GM18505 (cell line): ENCODE results near the gene PLEKHN1.
"Not testable (repeated sequence)": the region's sequence is repeated elsewhere in the genome, so short reads cannot be mapped to it uniquely, and the experiment has no call there.

Experiments used
- ATAC-seq: cut with Tn5 transposase; IDR thresholded peaks from one replicate; pipeline ENCODE4 v1.9.1; 2021; ENCODE audit not compliant: unreplicated experiment
- POLR2A ChIP-seq: IDR thresholded peaks from 4 replicates; pipeline ENCODE4 v1.6.1; 2011; ENCODE audit warnings: borderline replicate concordance; ENCODE audit not compliant: insufficient read depth, insufficient read length; ENCODE audit errors: extremely low read depth

PLEKHN1 gene

DNA sequence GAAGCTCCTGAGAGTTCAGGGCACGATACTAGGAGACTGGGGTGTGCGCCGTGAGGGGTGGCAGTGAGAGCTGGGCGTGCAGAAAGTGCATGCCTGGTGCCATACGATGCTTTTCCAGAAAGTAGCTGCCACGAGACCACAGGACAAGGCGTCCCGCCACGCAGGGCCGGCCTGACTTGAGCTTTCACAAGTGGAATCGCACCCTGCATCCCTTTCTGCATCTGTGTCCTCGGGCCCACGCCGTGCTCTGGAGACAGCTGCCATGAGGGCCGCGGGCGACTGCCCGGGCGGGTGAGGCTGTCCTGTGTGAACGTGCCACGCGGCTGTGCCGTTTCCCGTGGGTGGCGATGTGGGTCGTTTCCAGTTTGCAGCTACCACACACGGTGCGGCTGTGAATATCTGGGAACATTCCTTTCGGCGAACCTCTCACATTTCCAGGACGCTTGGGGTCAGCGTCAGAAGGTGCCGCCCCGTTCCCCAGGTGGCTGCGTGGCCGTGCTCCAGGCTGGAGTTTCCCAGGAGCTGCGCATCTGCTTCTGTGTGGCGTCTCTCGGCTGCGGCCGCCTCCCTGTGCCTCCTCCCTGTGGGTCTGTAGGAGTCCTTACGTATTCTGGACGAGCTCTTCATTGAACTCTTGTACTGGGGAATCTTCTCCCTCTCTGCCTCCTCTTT, 16.6 kb downstream of the PLEKHN1 start:
- no peak for ATAC-seq
- no peak for TF ChIP-seq POLR2A

DNA sequence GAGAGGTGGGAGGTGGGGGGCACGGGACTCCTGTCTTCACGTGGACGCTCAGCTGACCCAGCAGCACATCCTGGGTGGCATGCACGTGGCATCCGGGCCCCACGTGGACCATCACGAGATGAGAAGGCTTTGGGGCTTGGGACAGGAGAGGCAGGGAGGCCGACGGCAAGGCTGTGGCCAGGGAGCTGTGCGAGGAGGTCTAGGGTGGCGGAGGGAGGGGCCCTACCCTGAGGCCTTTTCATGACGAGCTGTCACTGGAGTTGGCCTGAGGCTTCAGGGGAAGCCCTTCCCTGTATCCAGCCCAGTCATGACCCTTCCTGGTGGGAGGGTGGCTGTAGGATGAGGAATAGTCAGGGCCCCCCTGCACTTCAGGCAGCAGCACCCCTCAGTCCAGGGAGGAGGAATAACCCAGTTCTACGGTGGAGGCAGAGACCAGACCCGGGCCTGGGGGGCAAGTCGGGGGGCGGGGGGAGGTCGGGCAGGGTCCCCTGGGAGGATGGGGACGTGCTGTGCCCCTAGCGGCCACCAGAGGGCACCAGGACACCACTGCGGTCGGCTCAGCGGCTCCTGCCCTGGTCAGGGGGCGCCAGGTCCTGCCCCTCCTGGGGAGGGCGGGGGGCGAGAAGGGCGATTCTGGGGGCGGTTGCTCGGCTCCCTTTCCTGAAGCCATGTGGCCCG, 17.7 kb downstream of the PLEKHN1 start:
- ATAC-seq, result no peak
- TF ChIP-seq POLR2A, result no peak

GRCh38 chr1:984476-984814, 18.2 kb downstream of the PLEKHN1 start:
- no peak for TF ChIP-seq POLR2A
- ATAC-seq, result no peak

GRCh38 chr1:985126-985525, 18.8 kb downstream of the PLEKHN1 start:
- ATAC-seq, result no peak
- TF ChIP-seq POLR2A, result no peak

- ATAC-seq, result not testable (repeated sequence)
Observed at GRCh38 chr1:988061-988460, 21.8 kb downstream of the PLEKHN1 start.

- not testable (repeated sequence) for ATAC-seq
Observed at GRCh38 chr1:991275-991674, 25.0 kb downstream of the PLEKHN1 start.

DNA sequence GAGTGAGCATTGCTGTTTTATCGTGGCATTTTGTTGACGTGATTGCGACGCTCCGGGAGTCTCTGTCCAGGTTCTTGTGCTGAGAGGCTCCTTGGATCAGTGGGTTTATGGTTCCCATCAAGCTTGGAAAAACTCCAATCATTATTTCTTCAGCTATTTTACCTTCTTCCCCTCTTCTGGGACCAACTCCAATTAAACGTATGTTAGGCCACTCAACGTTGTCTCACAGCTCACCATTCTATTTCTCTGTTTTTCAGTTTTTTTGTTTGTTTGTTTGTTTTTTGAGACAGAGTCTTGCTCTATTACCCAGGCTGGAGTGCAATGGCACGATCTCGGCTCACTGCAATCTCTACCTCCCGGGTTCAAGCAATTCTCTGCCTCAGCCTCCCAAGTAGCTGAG, 25.6 kb downstream of the PLEKHN1 start:
- TF ChIP-seq POLR2A, result no peak
- ATAC-seq, result no peak

GRCh38 chr1:992362-992761, 26.1 kb downstream of the PLEKHN1 start:
- ATAC-seq, result no peak
- no peak for TF ChIP-seq POLR2A

- no peak for ATAC-seq
- no peak for TF ChIP-seq POLR2A
Observed at GRCh38 chr1:993379-993995, 27.2 kb downstream of the PLEKHN1 start.

DNA sequence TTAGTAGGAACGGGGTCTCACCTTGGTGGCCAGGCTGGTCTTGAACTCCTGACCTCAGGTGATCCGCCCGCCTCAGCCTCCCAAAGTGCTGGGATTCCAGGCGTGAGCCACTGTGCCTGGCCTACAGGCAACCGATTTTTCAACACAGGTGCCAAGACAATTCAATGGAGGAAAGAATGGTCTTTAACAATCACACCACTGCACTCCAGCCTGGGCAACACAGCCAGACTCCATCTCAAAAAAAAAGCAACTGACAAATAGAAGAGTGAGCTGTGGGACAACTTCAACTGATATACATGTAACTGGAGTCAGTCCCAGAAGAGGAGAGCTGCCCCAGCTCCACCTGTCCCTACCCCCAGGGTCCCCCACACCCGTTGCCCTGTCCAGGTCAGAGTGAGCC, 28.3 kb downstream of the PLEKHN1 start:
- not testable (repeated sequence) for ATAC-seq

GRCh38 chr1:995665-996633, 29.7 kb downstream of the PLEKHN1 start:
- no peak for ATAC-seq
- no peak for TF ChIP-seq POLR2A

DNA sequence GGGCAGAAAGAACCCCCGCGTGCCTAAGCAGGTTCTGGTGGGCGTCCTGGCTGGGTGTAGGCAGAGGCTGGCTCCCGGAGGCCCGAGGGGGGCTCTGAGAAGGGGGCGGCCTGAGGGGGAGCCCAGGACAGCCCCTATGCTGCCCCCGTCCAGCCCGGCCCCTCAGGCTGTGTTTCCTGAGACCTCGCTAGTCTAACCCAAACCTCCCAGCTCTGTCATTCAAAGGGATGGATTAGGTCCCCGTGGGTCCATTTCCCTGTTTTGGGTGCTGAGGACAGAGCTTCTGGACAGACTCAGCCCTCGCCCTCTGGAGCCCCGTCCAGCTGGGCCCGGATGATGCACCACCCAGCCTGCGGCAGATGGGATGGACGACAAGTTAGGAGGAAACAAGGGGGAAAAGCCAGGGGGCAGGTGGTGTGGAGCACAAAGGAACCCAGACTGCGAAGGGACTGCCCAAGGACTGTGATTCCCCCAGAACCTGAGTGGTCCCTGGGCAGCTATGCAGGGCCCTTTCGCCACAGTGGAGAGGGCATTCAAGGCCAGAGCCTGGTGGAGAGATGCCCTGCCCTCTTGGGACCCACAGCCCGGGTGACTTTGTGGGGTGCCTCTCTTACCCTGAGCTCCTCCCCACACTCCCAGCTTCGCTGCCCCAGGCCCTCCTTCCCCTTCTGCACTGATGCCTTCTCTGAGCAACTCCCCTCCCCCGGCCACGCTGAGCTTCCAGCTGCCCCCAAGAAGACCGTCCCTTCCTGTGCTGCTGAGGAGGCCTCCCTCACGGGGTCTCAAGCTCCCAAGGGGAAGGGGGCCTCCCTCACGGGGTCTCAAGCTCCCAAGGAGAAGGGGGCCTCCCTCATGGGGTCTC, 30.8 kb downstream of the PLEKHN1 start:
- no peak for ATAC-seq
- TF ChIP-seq POLR2A, result no peak

GRCh38 chr1:997713-997992, 31.4 kb downstream of the PLEKHN1 start:
- no peak for ATAC-seq
- no peak for TF ChIP-seq POLR2A

GRCh38 chr1:997993-998744, 31.9 kb downstream of the PLEKHN1 start:
- no peak for TF ChIP-seq POLR2A
- no peak for ATAC-seq
